Measurements from ENCODE around the gene OPALIN.

OPALIN gene, protein sequence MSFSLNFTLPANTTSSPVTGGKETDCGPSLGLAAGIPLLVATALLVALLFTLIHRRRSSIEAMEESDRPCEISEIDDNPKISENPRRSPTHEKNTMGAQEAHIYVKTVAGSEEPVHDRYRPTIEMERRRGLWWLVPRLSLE

DNA sequence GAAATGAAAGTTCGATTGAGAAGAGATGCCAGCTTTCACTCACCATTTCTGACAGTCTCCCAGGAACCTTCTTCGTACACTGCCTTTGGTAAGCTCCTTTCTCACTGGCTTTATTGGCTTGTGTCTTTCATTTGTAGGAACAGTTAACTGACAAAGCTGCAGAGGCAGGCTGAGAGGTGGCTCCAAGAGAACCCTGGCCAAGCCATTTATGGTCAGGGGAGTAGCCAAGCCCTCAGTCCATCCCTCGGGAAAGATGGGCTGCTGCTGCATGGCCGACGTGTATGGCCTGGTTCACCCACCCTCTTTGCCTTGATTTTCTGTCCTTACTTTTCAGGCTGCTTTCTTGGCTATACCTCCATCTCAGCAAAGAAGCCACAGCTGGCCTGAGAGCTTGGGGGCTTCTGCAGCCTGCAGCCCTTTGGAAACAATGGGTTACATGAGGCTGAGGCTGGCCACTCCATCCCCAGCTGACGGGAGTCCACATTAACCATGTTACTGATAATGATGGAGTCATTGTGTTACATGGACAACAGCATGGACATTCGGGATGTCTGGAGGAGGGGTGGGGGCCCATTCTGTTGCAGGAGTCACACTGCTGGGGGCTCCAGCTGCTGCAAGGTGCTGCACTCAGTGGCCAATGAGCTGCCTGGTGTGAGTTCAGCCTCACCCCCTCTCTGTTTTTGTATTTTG lies at the start of gene OPALIN:
TSS of gene OPALIN (minus strand) at position 152 of the 690 bp plus-strand sequence. CDS start at position 46, 106 bp downstream.
- DNase-seq (ENCODE audit: low read depth in 3 of 3, low spot score in 1 of 3), result no peak

DNA sequence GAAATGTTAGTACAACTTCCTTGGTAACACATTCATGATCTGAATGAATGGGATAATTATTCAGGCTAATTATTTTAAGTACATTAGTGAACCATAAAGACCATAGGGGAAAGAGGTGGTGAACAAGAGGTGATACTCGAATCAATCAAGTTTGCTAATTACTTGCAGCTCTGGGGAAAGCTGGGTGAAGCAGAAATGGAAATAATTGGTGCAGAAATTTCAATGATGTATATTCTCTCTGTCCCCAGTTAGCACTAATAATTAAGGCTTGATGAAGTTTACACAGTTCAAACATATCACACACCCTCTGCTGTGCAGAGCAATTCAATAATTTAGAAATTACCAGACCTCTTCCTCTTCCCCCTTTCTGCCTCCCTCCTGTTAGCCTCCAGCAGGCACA lies 49.4 kb upstream of the OPALIN start:
- DNase-seq (ENCODE audit: low read depth in 3 of 3, low spot score in 1 of 3), result no peak

DNA sequence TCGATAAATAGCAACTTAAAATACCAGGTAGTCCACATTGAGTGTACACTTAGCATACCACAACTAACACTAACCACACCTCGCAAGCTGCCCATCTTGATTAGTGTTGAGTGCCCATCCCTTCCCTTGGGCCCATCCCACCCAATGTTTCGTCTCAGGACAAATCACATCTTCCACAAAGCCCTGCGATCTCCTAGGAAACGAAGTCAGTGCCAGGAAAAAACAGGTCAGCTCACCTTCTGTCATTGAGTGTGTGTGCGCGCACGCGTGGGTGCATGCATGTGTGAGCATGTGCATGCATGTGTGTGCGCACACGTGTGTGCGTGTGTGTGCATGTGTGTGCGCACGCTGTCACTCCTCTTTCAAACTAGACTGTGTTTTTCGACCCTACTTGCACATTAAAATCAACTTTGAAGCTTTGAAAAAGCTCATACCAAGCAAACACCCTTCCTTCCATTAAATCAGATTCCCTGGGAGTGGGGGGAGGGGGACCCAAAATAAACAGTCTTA lies 48.8 kb upstream of the OPALIN start:
- no peak for DNase-seq (ENCODE audit: low read depth in 3 of 3, low spot score in 1 of 3)

DNA sequence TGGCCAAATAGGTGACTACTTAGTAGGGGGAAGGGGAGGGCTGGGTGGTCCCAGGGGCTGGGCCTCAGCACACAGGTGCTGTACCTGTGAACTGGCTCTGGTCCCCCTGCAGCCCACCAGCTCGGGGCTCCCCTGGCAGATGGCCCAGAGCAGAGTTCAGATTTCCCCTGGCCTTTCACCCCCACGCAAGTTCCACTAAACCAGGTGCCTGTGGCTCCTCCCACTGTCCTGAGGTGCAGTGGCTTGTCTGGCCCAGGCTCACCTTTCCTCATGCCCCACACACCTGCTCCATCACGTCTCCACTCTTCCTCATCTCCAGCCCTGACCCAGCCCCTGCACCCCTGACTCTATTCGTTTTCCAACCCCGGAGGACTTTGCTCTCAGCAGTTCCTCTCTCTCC lies 47.3 kb upstream of the OPALIN start:
- no peak for DNase-seq (ENCODE audit: low read depth in 3 of 3, low spot score in 1 of 3)

DNA sequence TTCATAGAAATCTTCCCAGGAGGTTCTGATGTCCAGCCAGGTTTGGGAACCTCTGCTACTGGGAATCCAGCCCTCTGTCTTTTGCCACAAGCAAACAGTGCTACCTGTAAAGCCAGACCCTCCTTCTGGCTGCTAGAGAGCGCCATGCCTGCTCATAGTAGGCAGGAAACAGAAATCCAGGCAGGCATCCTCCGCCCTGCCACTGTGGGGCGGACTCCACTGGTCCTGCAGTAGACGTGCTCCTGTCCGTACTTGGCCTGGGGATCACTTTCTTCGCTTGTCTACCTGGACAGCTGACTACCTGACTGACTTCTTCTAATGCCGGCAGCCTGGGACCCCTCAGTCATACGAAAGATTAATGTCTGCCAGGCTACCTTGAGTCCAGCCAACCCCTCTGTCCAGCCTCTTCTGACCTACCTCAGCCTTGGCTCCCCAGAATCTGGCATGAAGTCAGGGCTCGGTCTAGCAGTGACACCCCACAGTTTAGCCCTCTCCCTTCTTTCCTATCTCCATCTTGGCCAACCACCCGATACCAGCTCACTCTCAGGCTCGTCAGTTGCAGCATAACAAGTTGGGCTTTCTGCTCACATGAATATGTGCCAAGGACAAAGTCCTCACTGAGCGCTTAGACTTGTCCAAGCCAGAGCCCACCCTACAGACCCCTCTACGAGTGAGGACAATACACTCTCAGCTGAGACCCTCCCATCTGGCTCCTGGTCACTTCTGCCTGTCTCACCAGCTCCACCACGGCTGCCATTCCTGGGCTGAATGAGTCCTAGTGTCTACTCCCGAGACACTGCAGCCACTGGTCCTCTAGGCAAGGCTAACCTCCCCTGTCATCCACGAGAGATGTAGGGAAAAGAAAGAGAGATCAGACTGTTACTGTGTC lies 43.9 kb upstream of the OPALIN start:
- no peak for DNase-seq (ENCODE audit: low read depth in 3 of 3, low spot score in 1 of 3)

DNA sequence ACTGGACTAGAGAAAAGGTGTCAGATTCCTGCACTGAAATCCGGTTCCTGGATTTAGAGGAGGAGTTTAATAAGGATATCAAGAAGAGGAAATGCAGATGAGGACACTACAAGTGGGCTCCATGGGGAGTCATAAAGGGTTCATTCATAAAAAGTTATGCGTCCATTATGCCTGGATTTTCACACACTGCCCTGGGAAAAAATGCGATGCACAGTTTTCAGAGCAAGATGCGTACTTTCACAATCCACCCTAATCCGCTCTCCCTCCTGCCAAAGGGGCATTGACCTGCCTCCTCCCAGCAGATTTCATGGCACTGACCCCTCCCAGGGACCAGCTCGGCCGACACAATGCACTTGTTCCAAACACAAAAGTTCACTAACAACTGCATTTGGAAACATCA lies 42.2 kb upstream of the OPALIN start:
- DNase-seq (ENCODE audit: low read depth in 3 of 3, low spot score in 1 of 3), result no peak

DNA sequence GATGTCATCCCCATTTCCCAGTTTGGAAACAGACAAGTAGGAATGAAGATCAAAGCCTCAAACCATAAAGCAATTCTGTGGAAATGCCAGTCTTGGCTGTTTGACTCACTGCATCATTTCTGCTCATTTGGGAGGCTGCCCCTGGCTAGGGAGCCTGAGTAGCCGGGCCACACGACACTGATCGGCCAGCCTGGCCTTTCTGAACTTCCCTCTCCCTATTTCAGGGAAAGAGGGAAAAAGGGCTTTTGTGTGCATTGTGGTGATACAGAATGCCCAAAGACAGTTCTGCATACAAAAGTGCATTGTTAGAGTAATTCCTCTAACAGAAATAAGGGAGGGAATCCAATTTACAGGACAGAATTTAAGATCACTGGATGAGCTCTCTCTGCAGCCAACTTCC lies 41.7 kb upstream of the OPALIN start:
- DNase-seq (ENCODE audit: low read depth in 3 of 3, low spot score in 1 of 3), result no peak

DNA sequence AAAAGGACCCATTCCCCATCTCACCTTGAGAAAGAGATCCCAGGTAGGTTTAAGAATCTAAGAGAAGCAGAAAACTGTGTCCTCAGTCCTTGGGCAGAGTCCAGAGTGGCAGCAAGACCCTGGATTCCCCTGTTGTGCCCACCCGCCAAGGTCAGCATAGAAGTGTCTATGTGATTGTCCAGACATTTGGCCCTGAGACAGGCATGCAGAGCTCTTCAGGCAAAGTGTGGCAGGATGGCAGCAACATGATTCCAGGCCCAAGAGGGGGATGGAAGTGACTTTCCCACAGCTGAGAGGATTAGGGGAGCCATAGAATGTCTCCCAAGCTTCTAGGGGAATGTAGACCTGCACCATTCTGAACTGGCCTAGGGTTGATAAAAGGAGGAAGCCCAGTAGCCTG lies 39.1 kb upstream of the OPALIN start:
- DNase-seq (ENCODE audit: low read depth in 3 of 3, low spot score in 1 of 3), result no peak

DNA sequence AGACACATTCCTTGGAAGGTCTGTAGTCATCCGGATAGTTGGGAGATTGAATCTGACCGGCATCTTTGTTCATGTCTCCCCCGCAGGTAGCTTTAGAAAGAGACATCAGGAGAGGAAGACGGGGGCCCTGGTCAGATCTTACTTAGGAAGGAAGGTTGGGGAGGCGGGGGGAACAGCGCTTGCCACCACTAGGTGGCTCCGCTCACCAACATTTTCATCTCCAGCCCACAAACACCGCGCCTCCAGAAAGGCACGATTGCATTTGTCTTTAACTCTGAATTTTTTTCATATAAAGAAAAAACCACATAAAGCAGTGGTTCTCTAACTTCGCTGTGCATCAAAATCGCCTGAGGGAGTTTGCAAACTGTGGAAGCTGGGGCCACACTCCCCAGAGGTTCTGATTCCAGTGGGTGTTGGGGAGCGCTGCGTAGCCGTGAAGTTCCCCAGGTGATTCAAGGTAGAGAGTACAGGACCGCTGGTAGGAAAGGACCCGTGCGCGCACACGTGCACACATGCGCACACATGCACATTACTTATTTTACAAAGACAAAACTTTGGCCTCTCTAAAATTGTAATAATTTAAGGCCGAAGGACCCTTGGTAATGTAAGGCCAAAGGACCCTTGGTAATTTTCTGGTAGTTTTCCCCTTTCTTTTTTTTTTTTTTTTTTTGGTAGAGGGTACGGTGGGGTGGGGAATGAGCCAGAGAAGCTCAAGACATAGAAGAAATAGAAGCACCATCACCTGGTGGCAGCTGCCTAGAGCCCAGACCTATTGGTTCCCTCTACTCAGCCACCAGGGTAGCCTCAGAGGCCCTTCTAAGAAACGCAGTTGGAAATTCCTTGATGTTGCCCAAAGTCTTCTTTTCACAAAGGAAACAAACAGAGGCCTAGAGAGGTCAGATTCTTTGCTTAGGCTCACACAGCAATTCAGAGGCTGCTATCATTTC lies 37.4 kb upstream of the OPALIN start:
- peak; percentile 11 to 29 (median 13) for DNase-seq (ENCODE audit: low read depth in 3 of 3, low spot score in 1 of 3)

DNA sequence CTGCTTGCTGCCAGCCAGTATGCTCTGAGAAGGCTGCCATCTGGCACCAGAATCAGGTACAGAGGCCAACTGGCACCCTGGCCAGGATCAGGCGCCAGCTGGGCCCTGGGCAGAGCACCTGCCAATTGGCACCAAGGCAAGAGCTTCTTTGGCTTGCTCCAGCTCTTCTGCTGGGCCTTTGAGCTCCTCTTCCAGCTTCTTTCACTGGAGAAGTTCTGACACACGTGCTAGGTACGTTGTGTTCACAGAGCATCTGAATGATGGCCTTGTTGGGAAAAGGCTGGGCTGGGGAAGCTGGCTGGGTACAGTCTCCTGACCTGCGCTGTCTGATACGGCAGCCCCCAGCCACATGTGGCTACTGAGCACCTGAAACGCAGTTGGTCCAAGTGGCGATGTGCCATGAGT lies 31.7 kb upstream of the OPALIN start:
- DNase-seq (ENCODE audit: low read depth in 3 of 3, low spot score in 1 of 3), result no peak

DNA sequence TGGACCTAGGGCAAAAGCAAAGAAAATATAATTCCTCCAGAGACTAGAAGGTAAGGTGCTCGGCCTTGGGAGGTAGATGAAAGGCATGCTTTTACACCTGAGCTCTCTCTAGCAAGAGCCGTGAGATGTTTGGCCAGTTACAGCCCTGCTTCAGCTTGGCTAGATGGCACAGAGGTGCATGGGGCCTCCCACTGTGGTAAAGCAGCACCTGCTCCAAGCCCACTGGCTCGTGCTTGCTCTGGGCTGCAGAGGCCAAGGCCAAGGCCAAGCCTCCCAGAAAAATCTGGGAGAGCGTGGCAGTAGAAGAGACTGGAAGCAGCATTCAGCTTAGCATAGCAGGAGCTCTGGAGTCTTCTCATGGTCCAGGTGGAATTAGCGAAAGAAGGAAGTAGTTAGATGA lies 31.0 kb upstream of the OPALIN start:
- DNase-seq (ENCODE audit: low read depth in 3 of 3, low spot score in 1 of 3), result no peak

DNA sequence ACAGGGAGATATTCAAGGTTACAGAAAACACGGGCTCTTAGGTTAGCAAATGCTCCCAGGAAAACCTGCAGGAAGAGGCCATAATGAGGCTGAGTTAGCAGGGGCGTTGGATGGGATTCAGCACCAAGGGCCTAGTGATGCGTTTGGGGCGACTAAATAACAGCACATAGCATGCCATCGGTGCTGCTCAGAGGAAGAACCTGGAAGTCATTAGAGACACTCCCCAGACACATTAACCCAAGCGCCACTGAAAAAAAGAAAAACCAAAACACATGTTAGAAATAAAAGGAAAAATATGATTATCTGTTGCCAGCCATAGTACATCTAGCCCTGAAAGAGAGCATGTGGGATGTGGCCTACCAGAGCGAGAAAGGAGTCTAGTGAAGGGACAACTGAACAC lies 28.8 kb upstream of the OPALIN start:
- no peak for DNase-seq (ENCODE audit: low read depth in 3 of 3, low spot score in 1 of 3)

DNA sequence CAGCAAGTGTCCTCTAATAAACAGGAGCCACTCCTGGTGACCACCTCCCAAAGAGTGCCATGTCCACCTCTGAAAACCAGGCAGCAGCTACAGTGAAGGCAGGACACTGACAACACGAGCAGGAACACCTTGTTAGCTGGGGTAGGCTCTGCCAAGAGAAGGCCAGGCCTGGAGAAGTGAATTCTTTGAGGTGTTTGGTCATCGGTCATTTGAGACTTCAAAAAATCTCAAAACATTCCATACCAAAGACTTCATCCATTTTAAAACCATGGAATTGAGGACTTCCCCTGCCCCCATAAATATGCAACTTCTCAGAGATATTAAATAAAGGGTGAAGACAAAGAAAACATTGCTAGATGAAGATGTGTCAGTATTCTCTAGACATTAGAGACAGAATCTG lies 28.4 kb upstream of the OPALIN start:
- no peak for DNase-seq (ENCODE audit: low read depth in 3 of 3, low spot score in 1 of 3)

DNA sequence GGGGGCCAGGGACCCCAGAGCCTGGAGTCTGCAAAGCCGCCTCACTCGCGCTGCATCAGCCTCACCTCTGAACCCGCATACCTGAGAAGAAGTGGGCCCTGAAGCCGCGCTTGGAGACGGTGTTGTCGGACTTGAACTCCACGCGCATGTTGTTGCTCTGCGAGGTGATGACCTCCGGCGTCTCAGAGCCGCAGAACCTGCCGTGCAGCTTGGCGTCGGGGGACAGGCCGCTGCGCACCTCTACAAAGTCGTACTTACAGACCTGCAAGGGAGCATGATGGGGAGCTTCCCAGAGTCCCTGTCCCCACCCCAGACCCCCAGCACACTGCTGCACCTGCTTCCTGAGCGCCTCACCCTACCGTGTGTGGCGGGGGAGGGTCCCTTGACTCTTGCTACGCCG lies 25.7 kb upstream of the OPALIN start:
- DNase-seq (ENCODE audit: low read depth in 3 of 3, low spot score in 1 of 3), result no peak

DNA sequence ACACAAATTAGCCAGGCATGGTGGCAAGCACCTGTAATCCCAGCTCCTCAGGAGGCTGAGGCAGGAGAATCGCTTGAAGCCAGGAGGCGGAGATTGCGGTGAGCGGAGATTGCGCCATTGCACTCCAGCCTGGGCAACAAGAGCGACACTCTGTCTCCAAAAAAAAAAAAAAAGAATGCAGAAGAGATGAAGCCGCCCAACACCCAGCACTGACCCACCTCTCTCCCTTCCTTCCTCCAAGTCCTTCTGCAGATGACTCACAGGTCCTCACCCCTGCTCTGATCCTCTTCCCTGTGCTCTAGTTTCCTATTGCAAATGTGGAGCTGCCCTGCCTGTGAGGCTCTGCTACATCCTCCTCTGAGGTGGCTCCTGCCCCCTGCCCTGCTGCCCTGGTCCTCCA lies 22.0 kb upstream of the OPALIN start:
- no peak for DNase-seq (ENCODE audit: low read depth in 3 of 3, low spot score in 1 of 3)

DNA sequence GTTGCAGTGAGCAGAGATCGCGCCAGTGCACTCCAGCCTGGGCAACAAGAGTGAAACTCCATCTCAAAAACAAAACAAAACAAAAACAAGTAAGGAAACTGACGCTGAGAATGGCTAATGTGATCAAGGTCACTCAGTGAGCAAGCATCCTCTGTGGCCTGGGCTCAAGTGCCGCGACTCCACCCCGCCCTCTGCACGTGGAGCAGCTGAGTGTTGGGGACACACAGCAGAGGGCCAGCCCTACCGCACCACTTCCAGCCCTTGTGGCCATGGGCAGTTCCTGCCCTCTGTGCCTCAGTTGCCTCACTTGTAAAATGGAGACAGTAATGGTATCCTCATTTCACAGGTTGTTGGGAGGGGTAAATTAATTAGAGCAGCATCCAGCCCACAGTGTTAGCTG lies 21.0 kb upstream of the OPALIN start:
- no peak for DNase-seq (ENCODE audit: low read depth in 3 of 3, low spot score in 1 of 3)

DNA sequence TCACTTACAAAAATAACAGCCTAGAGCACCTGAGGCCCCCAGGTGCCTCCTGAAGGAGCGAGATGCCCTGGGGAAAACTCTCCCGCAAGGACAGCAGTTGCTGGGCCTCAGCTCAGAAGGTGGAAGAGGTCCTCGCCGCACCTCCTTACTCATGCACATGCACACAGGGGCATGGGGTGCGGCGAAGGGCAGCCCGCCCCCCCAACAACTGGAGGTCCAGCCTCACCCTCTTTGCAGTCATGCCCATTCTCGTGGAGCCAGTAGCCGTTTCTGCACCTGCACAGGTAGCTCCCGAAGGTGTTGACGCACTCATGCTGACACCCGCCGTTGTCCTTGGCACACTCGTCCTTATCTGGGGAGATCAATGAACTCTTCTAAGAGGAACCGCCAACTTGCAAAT lies 19.9 kb upstream of the OPALIN start:
- DNase-seq (ENCODE audit: low read depth in 3 of 3, low spot score in 1 of 3), result no peak

DNA sequence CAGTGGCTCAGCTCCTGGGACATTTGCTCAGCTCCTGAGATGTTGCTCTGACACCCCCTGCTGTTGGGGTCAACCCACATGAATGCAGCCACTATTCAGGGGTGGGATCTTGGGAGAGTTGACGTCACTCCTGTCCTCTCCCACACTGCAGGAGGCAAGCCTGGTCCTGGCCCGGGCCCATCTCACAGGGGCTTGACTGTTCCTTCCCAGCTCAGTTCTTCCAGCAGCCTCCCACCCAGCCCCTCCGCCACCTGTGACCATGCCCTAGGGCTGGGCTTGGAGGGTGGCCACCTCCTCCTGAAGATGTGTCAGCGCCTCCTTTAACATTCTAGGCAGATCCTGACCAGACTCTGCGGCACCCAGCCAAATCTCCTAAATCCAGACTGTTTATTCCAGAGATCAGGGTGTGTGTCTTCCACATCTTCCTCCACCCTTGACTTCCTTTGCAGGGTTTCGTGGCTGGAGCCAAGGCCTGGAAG lies 19.1 kb upstream of the OPALIN start:
- no peak for DNase-seq (ENCODE audit: low read depth in 3 of 3, low spot score in 1 of 3)

DNA sequence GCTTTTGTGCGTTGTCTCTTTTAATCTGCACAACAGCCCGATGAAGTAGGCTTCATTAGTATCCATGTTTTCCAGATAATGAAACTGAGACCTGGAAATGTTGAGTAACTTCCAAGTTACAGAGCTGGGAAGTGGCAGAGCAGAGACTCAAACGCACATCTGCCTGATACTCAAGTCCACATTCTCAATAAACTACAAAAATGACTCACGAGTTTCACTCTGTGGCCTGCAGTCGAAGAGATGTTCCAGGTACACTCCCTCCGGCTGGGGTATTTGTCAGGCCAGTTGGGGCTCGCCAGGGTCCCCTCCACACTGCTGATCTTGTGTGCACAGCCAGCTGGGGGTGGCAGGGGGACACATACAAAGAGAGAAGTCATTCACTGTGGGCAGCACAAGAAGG lies 17.7 kb upstream of the OPALIN start:
- DNase-seq (ENCODE audit: low read depth in 3 of 3, low spot score in 1 of 3), result no peak

DNA sequence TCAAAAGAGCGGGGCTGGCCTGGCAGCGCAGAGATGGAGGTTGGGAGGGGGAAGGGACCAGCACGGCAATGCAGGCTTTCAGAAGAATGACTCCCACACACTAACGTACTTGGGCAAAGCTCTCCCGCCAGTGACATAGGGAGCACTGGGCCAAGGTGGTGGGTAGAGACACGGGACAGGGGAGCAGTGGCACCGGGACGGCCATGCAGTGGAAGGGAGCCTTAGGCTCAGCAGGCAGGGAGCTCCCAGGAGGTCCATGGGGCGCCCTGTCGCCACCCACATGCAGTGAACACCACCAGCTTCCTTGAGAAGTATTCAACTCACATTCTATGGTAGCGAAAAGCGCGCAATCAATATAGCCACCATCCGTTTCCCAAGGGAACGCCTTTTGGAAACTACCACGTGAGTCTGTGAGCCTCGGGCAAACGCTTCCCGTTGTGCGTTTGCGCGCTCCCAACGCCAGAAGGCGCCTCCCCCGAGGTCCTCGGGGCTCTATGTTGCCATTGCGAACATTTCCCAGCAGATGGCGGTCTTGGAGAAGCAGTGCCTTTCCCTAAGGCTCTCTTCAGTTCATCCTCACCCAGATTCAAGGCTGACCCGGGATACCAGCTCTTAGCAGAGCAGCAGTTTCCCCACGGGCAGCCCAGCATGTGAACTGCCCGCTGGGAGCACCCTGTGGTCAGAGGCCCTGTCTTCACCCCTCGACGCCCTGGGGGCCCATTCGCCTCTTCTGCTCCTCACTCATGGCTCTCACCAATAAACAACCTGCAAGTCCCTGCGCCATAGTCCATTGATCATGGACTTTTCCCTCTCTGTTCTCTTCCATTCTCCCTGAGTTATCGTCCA lies 16.4 kb upstream of the OPALIN start:
- DNase-seq (ENCODE audit: low read depth in 3 of 3, low spot score in 1 of 3), result peak; percentile 6 to 55 (median 38)

Measured in stimulated activated CD4-positive, alpha-beta T cell treated with anti-CD3 and anti-CD28 coated beads, TNF-alpha, amount 100 ng/mL, for 1 hour (primary cell).